ENCODE results near the gene ATP8B1. TPM values are rescaled to one million over a fixed set of nuclear protein-coding genes. Genes with fewer than 3 reads are reported as not detected.

The ATP8B1 gene
- total RNA-seq, 1 donor from 2014 or later = 30.9 TPM

DNA sequence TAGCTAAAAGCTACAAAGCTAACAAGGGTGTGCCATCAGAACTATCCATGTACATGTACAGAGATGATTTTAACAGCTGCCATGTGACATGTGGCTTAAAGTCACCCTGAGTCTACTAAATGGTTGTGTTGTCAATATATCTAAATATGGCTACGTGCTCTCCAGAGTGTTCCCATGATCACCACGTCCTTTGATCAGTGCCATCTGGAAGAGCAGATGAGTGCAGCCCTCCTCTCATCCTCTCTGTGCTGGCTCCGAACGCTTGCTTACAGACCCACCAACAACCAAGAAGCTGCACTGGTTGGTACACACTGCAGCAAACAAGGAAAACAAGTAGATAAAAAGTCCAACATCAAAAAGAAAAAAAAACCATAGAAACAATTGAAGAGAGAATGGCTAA, 92.9 kb downstream of the ATP8B1 start:
- Histone ChIP-seq H3K9me3 (no peaks in the 10 kb centered on the region), H3K27me3 (no peaks in the 10 kb centered on the region), H3K4me1 (peaks cover 2 to 25% of the 10 kb centered on the region in 2 donors), H3K27ac (peak overlapping the region in 1 of 2 donors; percentile 13), H3K4me3 (no peak overlapping the region), H3K36me3 (peaks cover 0 to 3% of the 10 kb centered on the region in 2 donors)
- TF ChIP-seq, protein P1, sequence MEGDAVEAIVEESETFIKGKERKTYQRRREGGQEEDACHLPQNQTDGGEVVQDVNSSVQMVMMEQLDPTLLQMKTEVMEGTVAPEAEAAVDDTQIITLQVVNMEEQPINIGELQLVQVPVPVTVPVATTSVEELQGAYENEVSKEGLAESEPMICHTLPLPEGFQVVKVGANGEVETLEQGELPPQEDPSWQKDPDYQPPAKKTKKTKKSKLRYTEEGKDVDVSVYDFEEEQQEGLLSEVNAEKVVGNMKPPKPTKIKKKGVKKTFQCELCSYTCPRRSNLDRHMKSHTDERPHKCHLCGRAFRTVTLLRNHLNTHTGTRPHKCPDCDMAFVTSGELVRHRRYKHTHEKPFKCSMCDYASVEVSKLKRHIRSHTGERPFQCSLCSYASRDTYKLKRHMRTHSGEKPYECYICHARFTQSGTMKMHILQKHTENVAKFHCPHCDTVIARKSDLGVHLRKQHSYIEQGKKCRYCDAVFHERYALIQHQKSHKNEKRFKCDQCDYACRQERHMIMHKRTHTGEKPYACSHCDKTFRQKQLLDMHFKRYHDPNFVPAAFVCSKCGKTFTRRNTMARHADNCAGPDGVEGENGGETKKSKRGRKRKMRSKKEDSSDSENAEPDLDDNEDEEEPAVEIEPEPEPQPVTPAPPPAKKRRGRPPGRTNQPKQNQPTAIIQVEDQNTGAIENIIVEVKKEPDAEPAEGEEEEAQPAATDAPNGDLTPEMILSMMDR (IDR thresholded peaks at IDR 0.05) = no peak
- intact Hi-C loops (cut with DNase I) = no loop called here
- DNase-seq (ENCODE audit: low spot score in 2 of 2) = no peak

DNA sequence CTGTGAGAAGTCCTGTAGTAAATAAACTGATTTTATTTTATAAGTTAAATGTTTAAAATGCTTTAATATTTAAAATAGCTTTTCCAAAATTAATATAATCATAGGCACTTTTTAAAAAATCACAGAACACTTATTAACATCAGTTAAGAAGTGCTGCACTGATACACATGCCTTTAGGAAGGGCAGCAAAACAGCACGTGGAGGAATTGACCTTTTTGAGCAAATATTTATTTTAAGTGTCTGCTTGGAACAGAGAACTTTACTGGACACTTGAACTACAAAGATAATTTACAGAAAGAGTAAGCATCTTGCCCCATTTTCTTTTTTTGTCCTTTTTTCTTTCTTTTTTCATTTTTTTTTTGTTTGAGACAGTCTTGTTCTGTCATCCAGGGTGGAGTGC, 93.8 kb downstream of the ATP8B1 start:
- Histone ChIP-seq H3K9me3 (no peaks in the 10 kb centered on the region), H3K36me3 (peaks cover 0 to 3% of the 10 kb centered on the region in 2 donors), H3K4me3 (no peak overlapping the region), H3K27ac (no peak overlapping the region), H3K4me1 (peaks cover 2 to 28% of the 10 kb centered on the region in 2 donors), H3K27me3 (no peaks in the 10 kb centered on the region)
- no peak for DNase-seq (ENCODE audit: low spot score in 2 of 2)
- intact Hi-C loops (cut with DNase I) = no loop called here
- TF ChIP-seq, protein P1 (IDR thresholded peaks at IDR 0.05) = no peak

DNA sequence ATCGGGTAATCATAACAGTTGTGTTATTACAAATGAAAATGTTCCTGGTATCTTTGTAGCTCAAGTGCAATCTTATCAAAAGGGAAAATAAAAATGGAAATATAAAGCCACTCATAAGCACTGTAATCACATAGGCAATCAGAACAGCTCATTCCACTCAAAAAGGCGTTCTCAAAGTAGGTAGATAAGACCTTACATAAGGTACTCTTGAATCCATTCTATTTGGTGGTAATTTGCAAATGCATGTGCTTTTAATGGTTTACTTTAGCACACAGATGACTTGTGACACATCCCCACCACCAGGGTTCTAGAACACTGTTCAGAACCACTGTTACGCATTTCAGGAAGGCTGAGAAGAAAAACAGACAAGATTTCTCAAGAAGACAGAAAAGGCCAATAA, 94.8 kb downstream of the ATP8B1 start:
- intact Hi-C loops (cut with DNase I) = no loop called here
- Histone ChIP-seq H3K27ac (peak overlapping the region; percentile 3 to 7), H3K9me3 (no peaks in the 10 kb centered on the region), H3K27me3 (no peaks in the 10 kb centered on the region), H3K4me3 (no peak overlapping the region), H3K4me1 (peaks cover 2 to 28% of the 10 kb centered on the region in 2 donors), H3K36me3 (peaks cover 0 to 5% of the 10 kb centered on the region in 2 donors)
- TF ChIP-seq, protein P1 (IDR thresholded peaks at IDR 0.05) = no peak
- DNase-seq (ENCODE audit: low spot score in 2 of 2) = no peak

DNA sequence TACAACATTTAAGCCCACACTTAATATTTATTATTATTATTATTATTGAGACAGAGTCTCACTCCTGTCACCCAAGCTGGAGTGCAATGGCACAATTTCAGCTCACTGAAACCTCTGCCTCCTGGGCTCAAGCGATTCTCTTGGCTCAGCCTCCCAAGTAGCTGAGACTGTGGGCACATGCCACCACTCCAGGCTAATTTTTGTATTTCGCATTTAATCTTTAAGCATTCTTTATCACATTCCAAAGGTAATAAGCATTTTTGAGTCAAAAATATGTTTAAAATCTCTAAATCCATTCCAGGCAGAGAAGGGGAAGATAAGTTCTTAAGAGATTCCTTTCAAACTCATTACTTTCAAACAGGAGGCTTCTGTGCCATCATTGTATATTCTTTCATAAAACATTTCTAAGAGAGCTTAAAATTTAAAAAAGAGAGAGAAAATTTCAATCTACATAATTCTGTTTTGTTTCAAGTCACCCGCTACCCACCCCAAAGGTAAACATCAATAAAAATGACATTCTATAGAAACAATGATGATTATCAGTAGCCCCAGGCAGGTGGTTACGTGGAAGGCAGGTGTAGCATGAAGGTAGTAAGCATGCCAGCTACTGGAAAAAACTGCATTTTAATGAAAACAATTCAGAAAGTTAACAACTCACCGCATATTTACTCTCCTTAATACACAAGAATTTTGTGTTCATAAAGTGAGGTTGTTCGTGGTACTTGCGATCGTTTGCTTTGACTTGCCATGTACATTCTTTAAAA, 97.1 kb downstream of the ATP8B1 start:
- H3K27me3 ChIP-seq = no peaks in the 10 kb centered on the region
- intact Hi-C loops (cut with DNase I) = no loop called here
- no peaks in the 10 kb centered on the region for H3K9me3 ChIP-seq
- H3K27ac ChIP-seq = peak overlapping the region; percentile 4 to 34
- no peak overlapping the region for H3K4me3 ChIP-seq
- TF ChIP-seq, protein P1 (IDR thresholded peaks at IDR 0.05) = no peak
- peaks cover 0 to 15% of the 10 kb centered on the region in 2 donors for H3K4me1 ChIP-seq
- no peak for DNase-seq (ENCODE audit: low spot score in 2 of 2)
- peaks cover 13 to 19% of the 10 kb centered on the region in 2 donors for H3K36me3 ChIP-seq

DNA sequence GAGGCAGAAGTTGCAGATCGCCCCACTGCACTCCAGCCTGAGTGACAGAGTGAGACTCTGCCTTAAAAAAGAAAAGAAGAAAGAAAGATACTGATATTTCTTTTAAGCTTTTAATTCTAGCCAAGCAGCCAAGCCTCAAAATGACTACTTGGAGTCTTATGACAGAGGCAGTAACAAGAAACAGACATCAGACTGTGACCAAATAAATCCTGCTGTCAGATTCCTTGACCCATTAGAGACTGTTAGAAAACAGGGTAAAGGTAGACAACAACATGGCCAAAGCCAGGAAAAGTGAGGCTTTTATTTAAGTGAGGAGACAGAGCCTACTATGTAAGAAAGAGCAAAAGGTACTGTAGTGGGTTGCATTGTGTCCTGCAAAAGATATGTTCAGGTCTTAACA, 98.1 kb downstream of the ATP8B1 start:
- TF ChIP-seq, protein P1 (IDR thresholded peaks at IDR 0.05) = no peak
- intact Hi-C loops (cut with DNase I) = no loop called here
- Histone ChIP-seq H3K27ac (peak overlapping the region; percentile 4 to 34), H3K27me3 (no peaks in the 10 kb centered on the region), H3K9me3 (no peaks in the 10 kb centered on the region), H3K4me1 (peaks cover 0 to 15% of the 10 kb centered on the region in 2 donors), H3K4me3 (no peak overlapping the region), H3K36me3 (peaks cover 17 to 26% of the 10 kb centered on the region in 2 donors)
- DNase-seq (ENCODE audit: low spot score in 2 of 2) = no peak
